IPS DF 19.7 (cell line): ENCODE measurements around the gene CROCC2.

ENCODE experiments used
- DNase-seq: peaks from one replicate; pipeline ENCODE4 v3.0.0-alpha.2; 2013; ENCODE audit warnings: low read depth, low spot score

The CROCC2 gene

GRCh38 chr2:240875228-240876034 lies 30.7 kb upstream of the CROCC2 start:
- no peak for DNase-seq

- DNase-seq: no peak
Observed at GRCh38 chr2:240876035-240876474, 30.1 kb upstream of the CROCC2 start.

GRCh38 chr2:240876475-240877251 lies 29.5 kb upstream of the CROCC2 start:
- DNase-seq: no peak

GRCh38 chr2:240877460-240878340 lies 28.4 kb upstream of the CROCC2 start:
- no peak for DNase-seq

GRCh38 chr2:240878341-240878936 lies 27.7 kb upstream of the CROCC2 start:
- no peak for DNase-seq

- DNase-seq: no peak
Observed at GRCh38 chr2:240879105-240879504, 27.0 kb upstream of the CROCC2 start.

GRCh38 chr2:240881913-240882312 lies 24.2 kb upstream of the CROCC2 start:
- DNase-seq: no peak

GRCh38 chr2:240884221-240884620 lies 21.9 kb upstream of the CROCC2 start:
- DNase-seq: no peak

GRCh38 chr2:240884745-240885144 lies 21.4 kb upstream of the CROCC2 start:
- DNase-seq: no peak

GRCh38 chr2:240885566-240885965 lies 20.6 kb upstream of the CROCC2 start:
- DNase-seq: no peak

GRCh38 chr2:240886023-240886565 lies 20.0 kb upstream of the CROCC2 start:
- DNase-seq: no peak

GRCh38 chr2:240886678-240887609 lies 19.2 kb upstream of the CROCC2 start:
- no peak for DNase-seq

GRCh38 chr2:240887631-240888030 lies 18.5 kb upstream of the CROCC2 start:
- no peak for DNase-seq

GRCh38 chr2:240888130-240888889 lies 17.8 kb upstream of the CROCC2 start:
- DNase-seq: no peak

- DNase-seq: no peak
Observed at GRCh38 chr2:240888890-240889573, 17.1 kb upstream of the CROCC2 start.

- DNase-seq: no peak
Observed at GRCh38 chr2:240889601-240890560, 16.3 kb upstream of the CROCC2 start.

GRCh38 chr2:240890691-240891090 lies 15.4 kb upstream of the CROCC2 start:
- no peak for DNase-seq
